ENCODE results near the gene AP2A2.

The AP2A2 gene

DNA sequence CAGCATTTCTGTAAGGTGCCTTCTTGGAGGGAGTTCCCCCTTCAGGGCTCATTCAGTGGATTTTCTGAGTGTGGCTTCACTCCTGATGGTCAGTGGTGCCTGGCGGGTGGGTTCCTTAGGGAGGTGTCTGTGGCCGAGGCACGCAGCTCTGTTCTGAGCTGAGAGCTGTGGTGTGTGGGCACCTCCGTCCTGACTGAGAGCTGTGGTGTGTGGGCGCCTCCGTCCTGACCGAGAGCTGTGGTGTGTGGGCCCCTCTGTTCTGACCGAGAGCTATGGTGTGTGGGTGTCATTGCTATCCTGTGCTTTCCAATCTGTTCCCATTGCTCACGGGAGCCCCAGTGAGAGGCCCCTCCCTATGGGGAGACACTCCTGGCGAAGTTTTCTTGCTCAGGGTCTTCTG, 71.0 kb downstream of the AP2A2 start:
- no peak for DNase-seq (ENCODE audit: low read depth)

DNA sequence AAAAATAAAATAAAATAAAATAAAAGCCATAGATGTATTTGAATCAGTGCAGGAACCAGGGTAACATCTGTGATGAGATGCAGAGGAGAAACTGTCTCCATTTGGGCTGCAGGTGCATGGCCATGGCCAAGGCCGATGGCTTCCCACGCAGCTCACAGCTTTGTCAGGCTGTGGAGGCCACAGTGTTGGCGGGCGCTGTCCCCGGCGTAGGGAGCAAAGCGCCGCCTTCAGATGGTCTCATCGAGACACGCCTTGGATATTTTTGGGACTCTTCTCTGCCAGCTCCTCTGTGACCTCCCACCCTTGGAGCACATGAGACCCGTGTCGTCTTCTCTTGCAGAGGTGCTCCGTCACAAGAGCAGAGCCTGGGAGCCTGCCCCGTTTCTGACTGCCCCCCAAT, 72.2 kb downstream of the AP2A2 start:
- no peak for DNase-seq (ENCODE audit: low read depth)

DNA sequence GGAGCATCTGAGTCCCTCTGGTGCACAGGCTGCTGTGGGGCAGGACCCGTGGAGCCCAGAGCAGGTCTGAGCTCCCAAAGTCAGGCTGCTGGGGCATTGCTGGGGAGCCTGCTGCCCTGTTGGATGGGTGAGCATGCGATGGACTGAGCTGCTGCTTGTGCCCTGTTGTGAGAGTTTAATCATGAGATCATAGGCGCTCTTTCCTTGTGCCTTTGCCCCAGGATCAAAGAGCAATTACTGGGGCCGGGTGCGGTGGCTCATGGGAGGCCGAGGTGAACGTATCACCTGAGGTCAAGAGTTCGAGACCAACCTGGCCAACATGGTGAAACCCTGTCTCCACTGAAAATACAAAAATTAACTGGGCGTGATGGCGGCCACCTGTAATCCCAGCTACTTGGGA, 73.3 kb downstream of the AP2A2 start:
- DNase-seq (ENCODE audit: low read depth), result no peak

DNA sequence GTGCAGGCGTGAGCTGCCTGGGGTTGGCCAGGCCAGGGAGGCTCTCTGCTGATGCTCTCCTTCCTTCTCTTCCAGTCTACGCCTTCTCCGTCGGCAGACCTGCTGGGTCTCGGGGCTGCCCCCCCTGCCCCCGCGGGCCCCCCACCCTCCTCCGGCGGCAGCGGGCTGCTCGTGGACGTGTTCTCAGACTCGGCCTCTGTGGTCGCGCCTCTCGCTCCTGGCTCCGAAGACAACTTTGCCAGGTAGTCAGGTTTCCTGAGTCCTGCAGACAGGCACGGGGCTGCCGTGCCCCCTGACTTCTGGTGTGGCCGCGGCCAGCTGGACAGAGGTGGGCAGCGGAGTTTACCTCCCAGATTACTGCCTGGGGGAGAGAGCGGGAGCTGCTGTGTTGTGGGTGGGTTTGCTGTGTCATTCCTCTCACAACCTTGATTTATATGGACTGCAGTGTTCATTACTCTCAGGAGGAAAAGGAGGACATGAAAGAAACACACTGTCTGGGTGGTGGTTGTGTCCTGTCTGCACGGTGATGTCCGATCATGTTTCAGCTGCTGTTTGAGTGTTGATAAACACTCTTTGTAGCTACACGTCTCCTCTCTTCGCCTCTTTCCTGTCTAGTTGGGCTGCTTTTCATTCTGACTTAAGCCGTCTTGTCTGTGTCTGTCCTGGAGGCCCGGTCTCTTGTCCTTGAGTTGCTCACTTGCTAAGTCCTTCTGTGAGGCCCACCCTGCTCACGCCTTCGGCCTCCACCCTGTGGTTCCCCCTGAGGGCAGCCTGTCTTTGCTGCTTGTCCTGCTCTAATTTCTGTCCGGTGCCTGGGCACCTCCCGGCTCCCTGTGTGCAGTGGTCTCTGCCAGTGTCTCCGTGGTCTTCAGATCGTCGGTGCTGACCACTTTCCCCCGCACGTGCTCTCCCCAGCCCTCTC, 74.9 kb downstream of the AP2A2 start:
- DNase-seq (ENCODE audit: low read depth), result no peak

DNA sequence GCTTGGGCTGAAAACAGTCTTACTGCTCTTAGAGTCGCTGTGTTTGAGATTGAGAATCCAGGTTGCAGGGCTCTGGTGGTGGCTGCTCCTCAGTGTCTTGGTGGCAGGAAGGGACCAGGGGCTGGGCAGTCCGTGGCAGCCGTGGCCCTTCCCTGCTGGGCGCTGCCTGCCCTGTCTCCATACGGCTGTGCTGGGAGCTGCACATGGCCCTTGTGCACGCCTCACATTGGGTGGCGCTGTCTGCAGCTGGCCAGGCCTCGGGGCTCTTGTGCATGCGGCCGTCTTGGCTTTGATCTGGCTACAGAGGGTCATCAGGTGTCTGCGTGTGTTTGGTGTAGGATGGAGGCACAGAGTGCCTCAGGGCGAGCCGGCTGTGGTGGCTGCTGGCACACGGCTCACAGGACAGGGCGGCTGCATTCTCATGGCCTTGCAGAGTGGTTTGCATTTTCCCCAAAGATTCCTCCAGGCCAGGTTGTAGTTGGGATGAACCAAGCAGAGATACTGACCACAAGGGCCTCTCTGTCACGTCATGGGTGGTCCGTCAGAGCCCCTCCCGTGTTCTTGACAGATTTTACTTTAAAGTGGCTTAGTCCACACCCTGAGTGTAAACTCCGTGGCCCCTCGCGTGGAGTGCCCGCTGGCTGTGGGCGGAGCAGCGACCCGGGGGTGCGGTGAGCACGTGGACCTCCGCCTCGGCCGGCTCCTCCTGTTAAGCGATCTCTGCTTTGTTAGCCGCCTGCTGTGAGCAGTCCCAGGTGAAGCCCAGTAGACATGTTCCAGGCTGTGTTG, 76.1 kb downstream of the AP2A2 start:
- no peak for DNase-seq (ENCODE audit: low read depth)

DNA sequence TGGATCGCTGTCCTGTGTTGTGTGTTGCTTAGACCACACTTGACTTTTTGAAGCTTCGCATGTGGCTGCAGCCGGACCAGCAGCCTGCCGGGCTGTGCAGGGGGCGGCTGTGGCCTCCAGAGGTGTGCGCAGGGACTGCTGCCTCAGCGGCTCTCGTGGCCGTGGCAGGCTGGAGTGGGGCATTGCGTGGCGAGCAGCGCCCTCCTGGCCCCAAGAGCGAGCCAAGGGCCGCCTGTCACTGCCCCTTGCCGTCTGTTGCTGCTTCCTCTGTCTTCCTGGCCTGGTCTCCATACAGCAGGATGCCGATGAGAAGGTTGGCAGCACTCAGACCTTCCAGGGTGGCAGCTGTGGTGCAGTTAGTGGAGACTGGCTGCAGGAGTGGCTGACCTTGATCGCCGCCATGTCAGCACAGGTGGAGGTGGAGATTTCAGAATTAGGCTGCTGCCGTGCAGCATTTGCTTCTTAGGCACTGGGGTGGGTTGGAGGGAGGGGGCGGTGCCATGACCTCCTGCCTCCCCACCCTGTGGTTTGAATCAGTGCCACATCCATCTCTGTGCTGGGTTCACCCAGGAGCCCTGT, 76.8 kb downstream of the AP2A2 start:
- no peak for DNase-seq (ENCODE audit: low read depth)

DNA sequence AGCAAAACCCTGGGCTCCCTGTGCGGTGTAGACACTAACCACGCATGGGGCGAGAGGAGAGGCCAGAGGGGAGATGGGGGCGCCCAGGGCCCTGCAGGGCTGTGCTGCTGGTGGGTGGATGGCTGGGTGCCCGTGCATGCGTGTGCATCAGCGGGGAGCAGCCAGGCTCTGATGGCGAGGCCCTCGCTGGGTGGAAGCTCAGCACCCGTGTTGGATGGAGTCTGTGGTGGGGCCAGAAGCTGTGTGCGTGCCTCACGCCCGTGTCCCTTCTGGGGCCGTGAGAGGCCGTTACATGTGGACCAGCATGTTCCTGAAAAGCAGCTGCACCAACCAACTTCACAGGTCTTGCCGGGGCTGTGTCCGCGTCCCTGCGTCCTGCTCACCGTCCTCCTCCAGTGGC, 77.5 kb downstream of the AP2A2 start:
- no peak for DNase-seq (ENCODE audit: low read depth)

DNA sequence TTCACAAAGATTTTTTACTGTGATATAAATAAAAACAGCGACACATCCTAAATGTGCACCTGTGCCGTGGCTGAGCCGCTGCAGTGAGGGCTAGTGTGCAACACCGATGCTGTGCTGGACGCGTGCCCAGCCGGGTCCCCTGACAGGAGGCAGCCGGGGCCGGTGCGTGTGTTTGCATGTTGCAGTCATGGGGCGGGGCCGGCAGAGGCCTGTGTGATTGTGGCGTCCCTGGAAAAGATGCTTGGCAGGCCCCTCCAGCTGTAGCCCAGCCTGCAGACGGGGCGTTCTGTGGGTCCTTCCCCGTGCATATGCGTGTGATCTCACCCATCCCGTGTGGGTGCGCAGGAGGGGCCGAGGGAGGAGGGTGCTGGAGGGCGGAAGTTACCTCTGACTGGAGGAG, 80.3 kb downstream of the AP2A2 start:
- no peak for DNase-seq (ENCODE audit: low read depth)

DNA sequence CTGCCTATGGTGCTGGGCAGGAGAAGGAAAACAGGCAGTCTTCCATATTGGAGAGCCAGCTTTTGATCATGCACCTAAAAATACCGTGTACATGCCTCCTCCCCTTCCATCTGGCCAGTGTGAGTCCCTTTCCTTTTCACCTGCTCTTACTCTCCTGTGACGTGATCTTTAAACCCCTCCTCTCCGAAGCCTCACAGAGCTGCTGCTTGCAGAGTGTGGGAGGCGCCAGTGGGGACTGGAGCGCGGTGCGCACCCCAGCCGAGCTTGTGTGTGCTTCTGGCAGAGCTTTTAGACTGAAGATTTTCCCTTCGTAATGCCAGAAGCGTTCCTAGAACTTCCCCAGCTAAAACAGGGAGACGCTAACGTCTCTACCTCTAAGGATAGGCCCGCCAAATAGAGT, 81.1 kb downstream of the AP2A2 start:
- DNase-seq (ENCODE audit: low read depth), result no peak

DNA sequence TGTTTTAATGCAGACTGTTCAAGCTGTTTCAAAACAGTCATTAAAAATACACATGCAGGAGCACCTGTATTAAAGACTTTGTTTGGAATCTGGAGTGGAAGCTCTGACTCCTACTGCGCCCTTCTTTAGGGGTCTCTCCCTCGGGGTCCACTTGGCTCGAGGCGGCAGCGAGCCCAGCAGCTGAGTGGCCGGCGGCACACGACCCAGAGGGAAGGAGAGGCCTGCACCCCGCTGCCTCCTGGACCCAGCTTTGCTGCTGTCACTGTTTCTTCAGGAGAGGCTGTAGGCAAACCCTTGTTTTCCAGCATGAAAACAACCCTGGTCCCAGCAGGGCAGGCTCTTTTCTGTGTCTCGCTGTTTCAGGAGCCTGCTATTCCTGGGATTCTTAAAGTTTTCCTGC, 81.6 kb downstream of the AP2A2 start:
- DNase-seq (ENCODE audit: low read depth), result no peak

DNA sequence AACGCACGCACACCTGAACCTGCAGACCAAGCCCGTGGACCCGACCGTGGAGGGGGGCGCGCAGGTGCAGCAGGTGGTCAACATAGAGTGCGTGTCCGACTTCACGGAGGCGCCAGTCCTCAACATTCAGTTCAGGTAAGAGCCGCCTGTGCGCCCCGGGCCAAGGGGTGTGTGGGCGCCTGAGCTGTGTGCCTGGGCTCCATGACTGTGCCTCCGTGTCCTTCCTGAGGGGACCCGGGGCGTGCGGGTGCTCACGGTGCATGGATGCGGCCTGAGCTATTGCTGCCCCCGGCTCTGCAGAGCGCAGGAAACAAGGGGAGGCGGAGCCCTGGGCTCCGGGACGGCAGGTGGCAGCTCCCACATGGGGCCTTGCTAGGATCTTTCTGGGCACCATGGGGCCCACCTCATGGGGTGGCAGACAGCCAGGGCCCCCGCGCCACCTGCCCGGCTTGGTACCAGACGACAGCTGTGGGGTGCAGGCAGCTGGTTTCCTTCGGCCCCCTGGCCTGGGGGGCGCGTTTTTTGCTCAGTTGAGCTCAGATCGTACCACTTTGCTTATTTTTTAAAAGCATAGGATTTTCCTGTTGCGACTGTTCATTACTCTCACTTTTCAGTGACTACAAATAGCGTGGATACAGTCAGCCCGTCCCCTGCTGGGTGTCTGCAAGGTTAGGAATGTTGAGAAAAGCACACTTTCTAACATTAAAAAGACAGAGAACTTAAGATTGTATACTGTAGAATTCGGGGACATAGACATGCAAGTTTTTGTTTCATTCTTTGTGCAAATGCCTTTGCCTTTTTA, 82.5 kb downstream of the AP2A2 start:
- no peak for DNase-seq (ENCODE audit: low read depth)

DNA sequence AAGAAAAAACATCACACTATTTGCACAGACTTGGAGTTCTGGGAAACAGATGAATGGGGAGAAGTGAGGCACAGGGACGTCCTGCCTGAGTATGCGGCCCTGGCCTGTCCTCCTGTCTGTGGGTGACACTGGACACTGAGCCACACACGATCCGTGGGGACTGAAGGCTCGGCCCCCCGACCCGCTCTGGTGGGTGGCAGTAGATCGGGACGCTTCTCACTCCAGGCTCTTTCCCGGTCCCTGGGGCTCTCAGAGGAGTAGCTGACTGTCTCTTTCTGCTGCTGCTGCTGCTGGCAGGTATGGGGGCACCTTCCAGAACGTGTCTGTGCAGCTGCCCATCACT, 83.1 kb downstream of the AP2A2 start:
- no peak for DNase-seq (ENCODE audit: low read depth)

DNA sequence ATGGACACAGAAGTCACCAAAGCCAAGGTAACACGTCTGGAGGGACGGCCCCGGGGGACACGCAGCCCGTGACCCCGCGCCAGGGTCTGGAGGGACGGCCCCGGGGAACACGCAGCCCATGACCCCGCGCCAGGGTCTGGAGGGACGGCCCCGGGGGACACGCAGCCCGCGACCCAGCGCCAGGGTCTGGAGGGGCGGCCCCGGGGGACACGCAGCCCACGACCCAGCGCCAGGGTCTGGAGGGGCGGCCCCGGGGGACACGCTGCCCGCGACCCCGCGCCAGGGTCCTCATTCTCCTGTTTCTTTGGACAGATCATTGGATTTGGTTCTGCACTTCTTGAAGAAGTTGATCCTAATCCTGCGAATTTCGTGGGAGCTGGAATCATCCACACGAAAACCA, 83.7 kb downstream of the AP2A2 start:
- DNase-seq (ENCODE audit: low read depth), result no peak

DNA sequence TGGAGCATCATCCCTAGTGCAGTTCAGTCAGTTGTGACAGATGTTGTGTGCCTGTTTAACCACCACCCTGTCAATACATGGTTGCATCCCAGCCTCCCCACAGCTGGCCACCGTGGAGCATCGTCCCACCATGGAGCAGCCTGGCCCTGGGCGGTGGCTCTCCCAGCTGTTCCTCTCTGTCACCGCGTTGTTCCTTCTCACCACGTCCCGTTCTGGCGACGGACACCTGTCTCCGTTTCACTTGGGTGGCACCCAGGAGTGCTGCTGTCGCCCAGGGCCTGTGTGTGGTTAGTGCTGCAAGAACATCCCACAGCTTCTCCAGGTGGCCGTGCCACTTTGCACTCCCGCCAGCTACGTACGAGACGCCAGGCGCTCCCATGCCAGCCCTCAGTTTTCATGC, 84.3 kb downstream of the AP2A2 start:
- no peak for DNase-seq (ENCODE audit: low read depth)

DNA sequence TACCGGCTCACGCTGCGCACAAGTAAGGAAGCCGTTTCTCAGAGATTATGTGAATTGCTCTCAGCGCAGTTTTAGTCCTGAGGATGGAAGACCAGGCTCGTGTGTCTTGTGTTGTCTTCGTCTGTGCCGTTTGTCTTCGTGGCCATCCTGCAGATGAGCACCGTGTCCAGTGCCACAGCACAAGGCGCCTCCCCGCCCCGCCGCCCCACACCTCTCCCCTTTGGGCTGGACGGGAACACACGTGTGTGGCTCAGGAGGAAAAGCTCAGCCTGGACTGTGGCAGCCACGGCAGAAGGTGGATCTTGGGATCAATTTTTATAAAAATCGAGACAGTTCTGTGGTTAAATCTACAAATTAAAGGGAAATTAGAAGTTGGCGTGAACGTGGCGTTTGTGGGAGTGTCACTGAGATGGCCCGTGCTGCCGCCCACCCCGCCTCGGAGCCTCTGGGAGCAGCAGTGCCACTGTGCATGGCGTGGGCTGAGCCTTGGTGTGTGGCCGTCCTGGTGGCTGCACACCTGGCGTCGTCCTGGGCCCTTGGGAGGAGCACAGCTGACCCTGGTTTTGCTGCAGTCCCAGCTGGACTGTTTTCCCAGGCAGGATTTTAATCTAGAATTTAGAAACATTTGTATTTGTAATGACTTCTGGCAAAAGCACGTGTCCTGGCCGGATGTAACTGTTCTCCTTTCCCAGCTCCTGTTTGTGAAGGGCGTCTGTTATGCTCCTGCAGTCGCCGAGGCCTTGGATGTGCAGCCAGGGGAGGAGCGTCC, 85.1 kb downstream of the AP2A2 start:
- DNase-seq (ENCODE audit: low read depth), result no peak

DNA sequence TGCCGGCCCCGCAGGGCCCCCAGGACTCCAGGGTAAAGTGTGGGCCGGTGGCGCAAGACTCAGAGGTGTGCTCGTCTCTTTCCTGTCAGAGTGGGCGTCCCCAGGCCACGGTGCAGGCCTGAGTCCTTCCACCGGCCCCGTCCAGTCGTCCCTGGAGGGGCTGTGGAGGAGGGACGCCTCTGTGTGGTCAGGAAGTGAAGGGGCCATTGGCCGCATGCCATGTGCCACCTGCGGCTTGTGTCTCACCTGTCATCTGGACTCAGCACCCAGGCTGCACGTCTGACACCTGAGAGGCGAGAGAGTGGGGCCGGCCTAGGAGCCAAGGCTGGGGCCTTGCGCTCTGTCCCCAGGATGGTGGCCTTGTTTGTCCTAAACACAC, 85.6 kb downstream of the AP2A2 start:
- DNase-seq (ENCODE audit: low read depth), result no peak

DNA sequence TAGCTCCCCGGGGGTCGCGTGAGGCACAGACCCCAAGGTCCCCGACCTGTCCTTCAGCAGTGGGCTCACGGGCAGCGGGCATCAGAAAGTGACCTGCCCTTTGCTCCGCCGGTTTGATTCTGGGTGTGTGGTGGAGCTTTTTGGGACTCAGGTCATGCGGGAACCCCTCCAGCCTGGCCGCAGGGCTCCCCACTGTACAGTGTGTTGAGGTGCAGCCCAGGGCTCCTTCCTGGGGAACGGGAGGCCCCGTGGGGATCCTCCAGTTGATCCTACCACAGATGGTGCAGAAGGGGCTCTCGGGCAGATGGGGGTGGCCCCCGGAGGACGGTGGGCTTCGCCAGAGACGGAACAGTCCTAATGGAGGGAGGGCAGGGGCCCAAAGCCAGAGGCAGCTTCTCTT, 86.6 kb downstream of the AP2A2 start:
- DNase-seq (ENCODE audit: low read depth), result no peak

DNA sequence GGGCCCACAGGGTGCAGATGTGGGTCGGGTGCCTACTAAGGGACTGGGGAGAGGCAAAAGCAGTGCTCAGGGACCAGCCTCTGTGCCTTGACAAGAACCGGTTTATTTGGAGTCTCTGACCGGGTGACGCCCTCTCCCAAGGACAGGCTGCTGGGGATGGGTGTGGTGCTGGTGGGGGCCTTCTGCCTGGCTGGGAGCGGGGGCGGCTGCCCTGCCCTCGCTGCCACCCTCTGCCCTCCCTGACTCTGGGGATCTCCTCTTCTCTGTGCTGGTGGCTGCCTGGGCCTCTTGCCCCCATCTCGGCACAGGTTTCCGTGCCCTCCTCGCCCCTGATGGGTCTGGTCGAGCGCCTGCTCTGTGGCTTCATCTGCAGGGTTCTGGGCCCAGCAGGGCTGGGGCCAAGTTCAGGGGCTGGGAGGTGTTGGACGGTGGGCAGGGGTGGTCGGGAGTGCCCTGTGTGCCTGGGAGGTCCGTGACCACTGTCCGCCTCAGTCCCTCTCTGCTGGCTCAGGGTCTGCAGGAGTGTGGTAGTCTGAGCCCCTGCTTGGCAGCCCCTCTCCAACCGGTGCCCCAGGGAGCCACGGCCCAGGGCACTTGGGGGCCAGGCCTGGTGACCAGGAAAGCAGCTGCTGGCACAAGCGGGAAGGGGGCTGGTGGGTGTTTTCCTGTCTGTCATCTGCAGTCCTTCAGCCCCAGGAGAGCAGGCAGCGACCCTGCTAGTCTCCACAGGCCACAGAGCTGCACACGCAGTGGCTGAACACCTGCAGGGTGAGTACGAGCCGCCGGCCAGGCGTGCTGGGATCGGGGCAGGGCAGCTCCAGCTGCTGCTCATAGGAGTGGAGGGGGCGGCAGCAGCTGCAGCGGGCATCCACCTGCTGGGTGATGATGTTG, 87.3 kb downstream of the AP2A2 start:
- no peak for DNase-seq (ENCODE audit: low read depth)

DNA sequence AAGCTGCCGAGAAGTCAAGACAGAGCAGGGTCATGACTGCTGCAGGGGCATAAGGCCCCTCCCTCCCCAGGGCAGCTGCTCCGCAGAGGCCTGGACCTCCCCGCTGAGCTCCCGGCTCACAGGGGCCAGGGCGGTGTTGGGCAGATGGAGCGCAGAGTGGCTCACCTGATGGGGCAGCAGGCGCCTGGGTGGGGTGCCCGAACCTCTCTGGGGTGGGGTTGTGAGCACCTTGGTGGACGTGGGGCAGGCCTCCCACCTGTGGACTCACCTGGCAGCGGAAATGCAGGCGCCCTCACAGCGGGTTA, 87.9 kb downstream of the AP2A2 start:
- no peak for DNase-seq (ENCODE audit: low read depth)

DNA sequence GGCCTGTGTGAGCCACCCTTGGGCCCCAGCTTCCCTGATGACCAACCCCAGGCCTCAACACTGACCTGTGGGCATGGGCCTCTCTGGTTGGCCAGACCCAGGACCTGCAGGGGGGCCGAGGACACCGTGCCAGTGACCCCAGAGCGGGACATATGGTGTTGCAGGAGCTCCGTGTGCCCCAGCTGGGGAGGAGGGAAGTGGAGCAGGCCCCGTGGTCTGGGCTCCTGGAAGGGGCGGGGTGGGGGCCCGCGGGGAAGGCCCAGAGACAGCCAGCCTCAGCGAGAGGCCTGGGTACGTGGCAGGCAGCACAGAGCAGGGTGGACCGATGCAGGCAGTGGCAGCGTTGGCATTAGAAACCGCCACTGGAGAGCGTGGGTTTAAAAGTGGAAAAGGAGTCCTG, 88.6 kb downstream of the AP2A2 start:
- DNase-seq (ENCODE audit: low read depth), result no peak

DNA sequence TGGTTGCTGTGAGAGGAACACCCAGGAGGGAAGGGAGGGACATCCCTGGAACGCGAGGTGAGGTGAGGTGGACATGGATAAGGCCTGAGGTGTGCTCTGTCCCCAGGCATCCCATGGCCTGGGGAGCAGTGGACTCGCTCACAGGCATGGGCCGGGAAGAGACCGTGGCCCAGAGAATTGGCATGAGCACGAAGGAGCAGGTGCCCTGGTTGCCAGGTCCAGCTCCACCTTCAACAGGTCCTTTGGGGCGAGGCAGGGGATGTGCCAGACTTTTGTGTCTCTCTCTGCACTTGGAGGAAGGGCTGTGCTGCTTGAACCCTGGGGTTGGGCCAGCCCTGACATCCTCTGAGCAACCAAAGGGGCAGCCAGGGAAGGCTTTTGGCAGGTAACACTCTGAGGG, 89.4 kb downstream of the AP2A2 start:
- no peak for DNase-seq (ENCODE audit: low read depth)
